Spleen (tissue), 11 donors: ENCODE measurements around the gene OXNAD1. TPM values are rescaled to one million over a fixed set of nuclear protein-coding genes. Genes with fewer than 3 reads are reported as not detected.

Experiments
- DNase-seq: peaks from one replicate; pipeline ENCODE4 v3.0.0-alpha.2; 2020
- H3K27ac ChIP-seq, 8 donors: fragments of 200-600 bp; sonication (generic) in 7 of 8; 1 replicate in 4 of 8; 2 replicates in 4 of 8; pipeline versions ENCODE4 v1.5.0 to v1.8.0; 2016 to 2021; ENCODE audit warnings: inconsistent platforms in 4 of 8, mild to moderate bottlenecking in 4 of 8, moderate library complexity in 1 of 8
- H3K27me3 ChIP-seq, 7 donors: fragments of 200-600 bp; sonication (generic) in 6 of 7; replicated peaks in 1 of 7; 1 replicate in 4 of 7; 2 replicates in 3 of 7; pipeline versions ENCODE4 v1.5.0 to v1.8.0; 2016 to 2021; ENCODE audit warnings: inconsistent platforms in 3 of 7, mild to moderate bottlenecking in 1 of 7
- H3K36me3 ChIP-seq, 6 donors: fragments of 200-600 bp; sonication (generic) in 5 of 6; 1 replicate in 4 of 6; 2 replicates in 2 of 6; pipeline versions ENCODE4 v1.5.0 to v1.8.0; 2016 to 2021; ENCODE audit warnings: inconsistent platforms in 2 of 6
- H3K4me1 ChIP-seq, 6 donors: fragments of 200-600 bp; sonication (generic) in 5 of 6; 1 replicate in 3 of 6; 2 replicates in 3 of 6; pipeline versions ENCODE4 v1.5.0 to v1.8.0; 2016 to 2021; ENCODE audit warnings: inconsistent platforms in 3 of 6
- H3K4me3 ChIP-seq, 8 donors: fragments of 200-600 bp; sonication (generic) in 7 of 8; 1 replicate in 4 of 8; 2 replicates in 4 of 8; pipeline versions ENCODE4 v1.5.0 to v1.8.0; 2016 to 2021; ENCODE audit warnings: inconsistent platforms in 4 of 8, mild to moderate bottlenecking in 4 of 8, moderate library complexity in 2 of 8
- H3K9me3 ChIP-seq, 8 donors: fragments of 200-600 bp; sonication (generic) in 7 of 8; 1 replicate in 4 of 8; 2 replicates in 4 of 8; pipeline versions ENCODE4 v1.5.0 to v1.8.0; 2016 to 2021; ENCODE audit warnings: inconsistent platforms in 4 of 8
- CTCF ChIP-seq, 11 experiments: fragments of 200-600 bp in 7 of 11; fragments of 450-650 bp in 4 of 11; sonication (generic) in 4 of 11; IDR thresholded peaks in 8 of 11; conservative IDR thresholded peaks in 3 of 11; 1 replicate in 7 of 11; 2 replicates in 4 of 11; pipeline versions ENCODE4 v1.4.0 to v1.8.0; 2016 to 2021; ENCODE audit warnings: antibody characterized with exemption in 11 of 11, inconsistent platforms in 4 of 11, mild to moderate bottlenecking in 1 of 11
- POLR2A ChIP-seq, 3 donors: fragments of 450-650 bp; IDR thresholded peaks; one replicate each; pipeline ENCODE4 v1.5.1; 2017; ENCODE audit warnings: antibody characterized with exemption in 3 of 3, mild to moderate bottlenecking in 1 of 3
- POLR2AphosphoS5 ChIP-seq, 3 donors: sonication (generic); formaldehyde crosslinking; IDR thresholded peaks; one replicate each; pipeline ENCODE4 v1.5.1; 2017; ENCODE audit warnings: antibody characterized with exemption in 3 of 3
- WGBS, 5 donors: extraction: QIAGEN DNeasy Blood & Tissue Kit in 3 of 5; methylation state at CpG; one replicate each; pipeline versions ENCODE4 v1.1.5 to v1.1.7; 2013 to 2018; 5-methylcytosine and 5-hydroxymethylcytosine counted together
- intact Hi-C: fragments of 100-400 bp; cut with DNase I; formaldehyde crosslinking; loops from one replicate; pipeline ENCODE4 v1.15.0; 2023; ENCODE audit warnings: low total_unique reads
- polyA plus RNA-seq, 3 donors: library from polyadenylated mRNA; stranded (reverse); fragments of 200-250 nt; gene quantifications; one replicate each; pipeline ENCODE4 v1.2.1, GENCODE V29; 2013
- total RNA-seq, 7 donors: library from RNA; depleted of rRNA in 3 of 7; stranded (reverse); fragments of >200 nt in 3 of 7; fragmentation: NEBNext Ultra II Directional in 4 of 7; extraction: Animal tissue kit (Norgen Biotek cat#: 25700) in 4 of 7; gene quantifications; one replicate each; pipeline versions ENCODE4 v1.1.0 to v1.2.1, GENCODE V29; 2016 to 2021
- donor health status: healthy with polysubstance abuse.
- donor health status: DM: no; HTN: no; CAD: no; lungs with moderate emphysema.
- donor health status: DM: no; HTN: no; CAD: no.
- donor health status: Bipolar disorder and iron deficiency.
- donor health status: healthy.
- donor health status: DM: no; HTN: no; CAD: no.
- donor health status: DM: yes; HTN: yes; CAD: no.

The OXNAD1 gene
- total and polyA plus RNA-seq, 10 donors = 4.2 to 30.6 (median 20.1) TPM

- no peak for TF ChIP-seq POLR2AphosphoS5 (IDR thresholded peaks at IDR 0.05)
- TF ChIP-seq POLR2A (IDR thresholded peaks at IDR 0.05) = no peak
- TF ChIP-seq CTCF (IDR thresholded peaks at IDR 0.05 in 8 of 11, conservative IDR thresholded peaks at IDR 0.05 in 3 of 11) = no peak
Observed at GRCh38 chr3:16236856-16237393, 28.1 kb upstream of the OXNAD1 start.

GRCh38 chr3:16239086-16239770, 25.8 kb upstream of the OXNAD1 start:
- 71 to 86% (median 83%) methylated on average over 3 of the region's 3 CpGs for WGBS, 5 donors
- peaks cover 0 to 3% (median under 1%) of the 10 kb centered on the region in 6 donors for H3K4me1 ChIP-seq
- intact Hi-C loops = no loop called here
- no peaks in the 10 kb centered on the region for H3K9me3 ChIP-seq
- H3K4me3 ChIP-seq = no peak overlapping the region
- no peaks in the 10 kb centered on the region for H3K36me3 ChIP-seq
- no peak overlapping the region for H3K27ac ChIP-seq
- peak; percentile 53 for DNase-seq
- H3K27me3 ChIP-seq = no peaks in the 10 kb centered on the region
- TF ChIP-seq POLR2AphosphoS5 (IDR thresholded peaks at IDR 0.05) = no peak
- TF ChIP-seq POLR2A (IDR thresholded peaks at IDR 0.05) = no peak
- no peak for TF ChIP-seq CTCF (IDR thresholded peaks at IDR 0.05 in 8 of 11, conservative IDR thresholded peaks at IDR 0.05 in 3 of 11)

More at GRCh38 chr3:16236856-16237393, 28.1 kb upstream of the OXNAD1 start:
- Histone ChIP-seq H3K4me1 (no peaks in the 10 kb centered on the region), H3K4me3 (no peak overlapping the region), H3K27me3 (no peaks in the 10 kb centered on the region), H3K27ac (no peak overlapping the region), H3K36me3 (no peaks in the 10 kb centered on the region), H3K9me3 (no peaks in the 10 kb centered on the region)
- 81 to 96% (median 87%) methylated on average over 3 of the region's 3 CpGs for WGBS, 5 donors
- no peak for DNase-seq
- intact Hi-C loops = no loop called here

GRCh38 chr3:16239780-16240179, 25.2 kb upstream of the OXNAD1 start:
- intact Hi-C loops = loop anchor here (5.0 kb wide), 1 partner anchor 192 kb away; no protein-coding TSS in a partner anchor
- no peak for DNase-seq
- Histone ChIP-seq H3K4me1 (peaks cover 0 to 9% (median 1%) of the 10 kb centered on the region in 6 donors), H3K4me3 (no peak overlapping the region), H3K27ac (no peak overlapping the region), H3K27me3 (no peaks in the 10 kb centered on the region), H3K9me3 (no peaks in the 10 kb centered on the region), H3K36me3 (no peaks in the 10 kb centered on the region)
- no peak for TF ChIP-seq CTCF (IDR thresholded peaks at IDR 0.05 in 8 of 11, conservative IDR thresholded peaks at IDR 0.05 in 3 of 11)
- TF ChIP-seq POLR2AphosphoS5 (IDR thresholded peaks at IDR 0.05) = no peak
- 70 to 86% (median 80%) methylated on average over 4 of the region's 4 CpGs for WGBS, 5 donors

GRCh38 chr3:16240229-16241023, 24.6 kb upstream of the OXNAD1 start:
- Histone ChIP-seq H3K27me3 (no peaks in the 10 kb centered on the region), H3K27ac (no peak overlapping the region), H3K4me1 (peaks cover 0 to 12% (median 1%) of the 10 kb centered on the region in 6 donors), H3K9me3 (no peaks in the 10 kb centered on the region), H3K4me3 (no peak overlapping the region), H3K36me3 (no peaks in the 10 kb centered on the region)
- TF ChIP-seq CTCF (IDR thresholded peaks at IDR 0.05 in 8 of 11, conservative IDR thresholded peaks at IDR 0.05 in 3 of 11) = no peak
- DNase-seq = no peak
- intact Hi-C loops = loop anchor here (5.0 kb wide), 1 partner anchor 193 kb away; no protein-coding TSS in a partner anchor
- WGBS, 5 donors = 67 to 87% (median 75%) methylated on average over 6 of the region's 6 CpGs
